Tibial nerve (tissue), 4 donors: Measurements from ENCODE around the gene PLEKHJ1. TPM values are rescaled to one million over a fixed set of nuclear protein-coding genes. Genes with fewer than 3 reads are reported as not detected.

Experiments used
- DNase-seq, 2 donors: peaks; one replicate each; pipeline ENCODE4 v3.0.0-alpha.2; 2019; ENCODE audit warnings: low spot score in 2 of 2
- H3K27ac ChIP-seq, 4 donors: fragments of 200-600 bp; sonication (generic) in 3 of 4; one replicate each; pipeline ENCODE4 v1.5.1; 2017 to 2019; ENCODE audit warnings: mild to moderate bottlenecking in 1 of 4
- H3K27me3 ChIP-seq, 2 donors: fragments of 200-600 bp; sonication (generic) in 1 of 2; one replicate each; pipeline versions ENCODE4 v1.5.1 to v1.6.0; 2017 to 2019
- H3K36me3 ChIP-seq, 3 donors: fragments of 200-600 bp; sonication (generic); one replicate each; pipeline ENCODE4 v1.5.1; 2018 to 2019
- H3K4me1 ChIP-seq, 4 donors: fragments of 200-600 bp; sonication (generic) in 3 of 4; one replicate each; pipeline ENCODE4 v1.5.1; 2017 to 2019
- H3K4me3 ChIP-seq, 4 donors: fragments of 200-600 bp; sonication (generic) in 3 of 4; one replicate each; pipeline ENCODE4 v1.5.1; 2017 to 2019; ENCODE audit warnings: mild to moderate bottlenecking in 1 of 4, moderate library complexity in 1 of 4
- H3K9me3 ChIP-seq, 4 donors: fragments of 200-600 bp; sonication (generic) in 3 of 4; one replicate each; pipeline ENCODE4 v1.5.1; 2017 to 2019
- EP300 ChIP-seq, 2 donors: sonication (generic); formaldehyde crosslinking; IDR thresholded peaks; one replicate each; pipeline ENCODE4 v1.6.1; 2017; ENCODE audit warnings: antibody characterized with exemption in 2 of 2, mild to moderate bottlenecking in 1 of 2
- POLR2A ChIP-seq, 2 donors: fragments of 450-650 bp; IDR thresholded peaks; one replicate each; pipeline ENCODE4 v1.6.1; 2017; ENCODE audit warnings: antibody characterized with exemption in 2 of 2, mild to moderate bottlenecking in 2 of 2, moderate library complexity in 2 of 2
- WGBS, 2 donors: methylation state at CpG; one replicate each; pipeline ENCODE4 v1.1.5; 2018; 5-methylcytosine and 5-hydroxymethylcytosine counted together
- small RNA-seq: library from RNA; depleted of rRNA; stranded (forward); fragments of <200 nt; gene quantifications from one replicate; pipeline ENCODE3, GENCODE V24; 2016
- total RNA-seq, 4 donors: library from RNA; depleted of rRNA; stranded (reverse); fragments of >200 nt; gene quantifications; one replicate each; pipeline ENCODE4 v1.1.0, GENCODE V29; 2016
- TF ChIP-seq, protein P1 (sequence below), 5 experiments: fragments of 200-600 bp in 3 of 5; fragments of 450-650 bp in 2 of 5; sonication (generic) in 3 of 5; IDR thresholded peaks; one replicate each; pipeline ENCODE4 v1.5.1; 2016 to 2019; ENCODE audit warnings: antibody characterized with exemption in 5 of 5, mild to moderate bottlenecking in 3 of 5, moderate library complexity in 2 of 5

PLEKHJ1 gene
- total RNA-seq, 4 donors from 2014 or later, result 37.3 to 67.5 (median 51.2) TPM

DNA sequence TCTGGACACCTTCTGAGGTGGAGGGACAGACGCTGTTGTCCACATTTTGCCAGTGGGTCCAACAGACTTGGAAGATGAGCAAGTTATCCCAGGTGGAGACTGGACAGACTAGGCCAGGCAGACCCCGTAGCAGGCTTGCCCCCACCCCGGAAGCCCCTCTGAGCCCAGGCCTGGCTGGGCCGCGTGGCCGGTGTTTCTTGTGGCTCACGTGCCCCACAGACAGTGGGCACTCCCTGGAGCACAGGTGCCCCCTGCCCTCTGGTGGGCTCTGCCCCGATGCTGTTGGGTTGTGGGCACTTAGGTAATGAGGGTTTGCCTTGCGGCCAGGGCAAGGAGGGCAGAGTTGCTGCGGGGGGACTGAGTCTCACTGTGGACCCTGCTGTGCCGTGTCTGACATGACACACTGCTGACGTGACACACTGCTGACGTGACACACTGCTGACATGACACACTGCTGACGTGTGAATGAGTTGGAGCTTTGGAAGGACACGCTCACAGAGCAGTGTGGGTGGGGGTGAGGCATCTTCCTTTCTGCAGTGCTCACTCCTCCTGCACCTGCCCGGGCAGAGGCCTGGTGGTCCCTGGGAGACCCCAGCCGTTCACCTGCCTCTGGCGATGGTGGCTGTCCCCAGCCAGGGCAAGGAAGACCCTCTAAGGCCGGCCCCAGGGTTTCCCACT is 47.3 kb downstream of the PLEKHJ1 start:
- Histone ChIP-seq H3K4me1 (peaks cover 0 to 65% (median 30%) of the 10 kb centered on the region in 4 donors), H3K27ac (peak overlapping the region in 2 of 4 donors; percentile 13 to 85), H3K36me3 (peaks cover 0 to 58% (median 5%) of the 10 kb centered on the region in 3 donors), H3K27me3 (no peaks in the 10 kb centered on the region), H3K9me3 (no peaks in the 10 kb centered on the region), H3K4me3 (no peak overlapping the region)
- DNase-seq, result no peak
- TF ChIP-seq POLR2A (IDR thresholded peaks at IDR 0.05) (no peak), EP300 (IDR thresholded peaks at IDR 0.05) (no peak)
- TF ChIP-seq, protein P1, sequence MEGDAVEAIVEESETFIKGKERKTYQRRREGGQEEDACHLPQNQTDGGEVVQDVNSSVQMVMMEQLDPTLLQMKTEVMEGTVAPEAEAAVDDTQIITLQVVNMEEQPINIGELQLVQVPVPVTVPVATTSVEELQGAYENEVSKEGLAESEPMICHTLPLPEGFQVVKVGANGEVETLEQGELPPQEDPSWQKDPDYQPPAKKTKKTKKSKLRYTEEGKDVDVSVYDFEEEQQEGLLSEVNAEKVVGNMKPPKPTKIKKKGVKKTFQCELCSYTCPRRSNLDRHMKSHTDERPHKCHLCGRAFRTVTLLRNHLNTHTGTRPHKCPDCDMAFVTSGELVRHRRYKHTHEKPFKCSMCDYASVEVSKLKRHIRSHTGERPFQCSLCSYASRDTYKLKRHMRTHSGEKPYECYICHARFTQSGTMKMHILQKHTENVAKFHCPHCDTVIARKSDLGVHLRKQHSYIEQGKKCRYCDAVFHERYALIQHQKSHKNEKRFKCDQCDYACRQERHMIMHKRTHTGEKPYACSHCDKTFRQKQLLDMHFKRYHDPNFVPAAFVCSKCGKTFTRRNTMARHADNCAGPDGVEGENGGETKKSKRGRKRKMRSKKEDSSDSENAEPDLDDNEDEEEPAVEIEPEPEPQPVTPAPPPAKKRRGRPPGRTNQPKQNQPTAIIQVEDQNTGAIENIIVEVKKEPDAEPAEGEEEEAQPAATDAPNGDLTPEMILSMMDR (IDR thresholded peaks at IDR 0.05), result no peak
- 80 to 94% methylated on average over 11 to 15 of the region's 19 CpGs for WGBS, 2 donors

DNA sequence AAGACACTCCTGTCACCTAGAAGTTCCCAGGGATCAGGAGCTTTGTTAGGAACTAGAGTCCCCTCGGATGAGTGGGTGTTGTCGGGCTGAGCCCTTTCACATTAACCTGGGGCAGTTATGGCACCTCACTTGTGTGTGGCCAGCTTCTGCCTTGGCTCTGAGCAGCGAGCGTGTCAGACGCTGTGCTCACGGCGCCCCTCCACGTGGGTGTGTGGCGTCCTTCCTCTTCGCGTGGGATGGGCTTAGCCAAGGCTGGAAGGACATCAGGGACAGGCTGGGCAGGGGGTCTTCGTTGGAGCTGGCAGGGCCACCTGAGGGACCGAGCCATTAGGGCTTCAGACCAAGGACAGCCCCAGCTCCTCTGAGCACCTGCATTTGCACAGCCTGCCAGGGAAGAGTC is 49.0 kb downstream of the PLEKHJ1 start:
- Histone ChIP-seq H3K4me3 (no peak overlapping the region), H3K27me3 (no peaks in the 10 kb centered on the region), H3K4me1 (peaks cover 0 to 78% (median 30%) of the 10 kb centered on the region in 4 donors), H3K36me3 (peaks cover 0 to 50% (median 5%) of the 10 kb centered on the region in 3 donors), H3K9me3 (no peaks in the 10 kb centered on the region), H3K27ac (peak overlapping the region in 3 of 4 donors; percentile 62 to 85 (median 83))
- WGBS, 2 donors, result 71 to 74% methylated on average over 7 to 12 of the region's 13 CpGs
- no peak for TF ChIP-seq POLR2A (IDR thresholded peaks at IDR 0.05)
- TF ChIP-seq, protein P1 (IDR thresholded peaks at IDR 0.05), result no peak
- no peak for TF ChIP-seq EP300 (IDR thresholded peaks at IDR 0.05)
- DNase-seq, result no peak

DNA sequence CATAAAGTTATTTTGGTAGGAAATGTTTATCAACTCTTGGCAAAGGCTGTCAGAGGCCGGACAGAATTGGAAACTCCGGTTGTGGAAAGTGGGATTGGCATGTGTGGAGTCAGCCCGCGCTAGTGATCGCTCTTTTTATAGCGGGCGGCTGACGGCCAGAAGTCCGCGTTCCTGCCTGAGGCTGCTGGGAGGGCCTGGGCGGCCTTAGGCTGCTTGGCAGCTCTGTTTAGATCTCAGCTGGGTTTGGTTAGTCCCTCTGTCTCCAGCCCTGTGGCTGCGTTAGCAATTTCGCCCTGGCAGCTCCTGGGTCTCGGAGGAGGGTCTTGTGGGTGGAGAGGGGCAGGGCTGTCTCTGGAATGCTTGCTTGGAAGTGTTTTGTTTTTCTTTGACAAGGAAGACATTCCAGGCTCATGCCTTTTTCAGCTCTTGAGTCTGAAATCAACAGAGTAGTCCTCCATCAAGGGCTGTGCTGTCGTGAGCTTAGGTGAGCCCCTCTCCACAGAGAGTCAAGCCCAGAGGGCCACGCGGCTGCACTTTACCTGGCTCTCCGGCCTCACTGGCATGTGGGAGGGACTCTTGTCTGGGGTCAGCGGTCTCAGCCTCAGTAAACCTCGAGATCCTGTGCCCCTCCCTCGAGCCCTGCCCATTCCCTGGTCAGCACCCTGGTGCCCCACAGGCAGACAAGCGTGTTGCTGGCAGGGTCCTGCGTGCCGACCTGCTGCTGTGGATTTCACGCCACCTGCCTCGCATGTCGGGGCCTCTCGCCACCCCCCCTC is 49.9 kb downstream of the PLEKHJ1 start:
- Histone ChIP-seq H3K4me1 (peaks cover 0 to 87% (median 35%) of the 10 kb centered on the region in 4 donors), H3K9me3 (no peaks in the 10 kb centered on the region), H3K36me3 (peaks cover 0 to 41% (median 3%) of the 10 kb centered on the region in 3 donors), H3K4me3 (peak overlapping the region in 1 of 4 donors; percentile 22), H3K27me3 (no peaks in the 10 kb centered on the region), H3K27ac (peak overlapping the region; percentile 30 to 85 (median 72))
- no peak for TF ChIP-seq POLR2A (IDR thresholded peaks at IDR 0.05)
- peak in 1 of 2 donors; percentile 89 for TF ChIP-seq EP300 (IDR thresholded peaks at IDR 0.05)
- TF ChIP-seq, protein P1 (IDR thresholded peaks at IDR 0.05), result no peak
- 30 to 43% methylated on average over 23 to 28 of the region's 28 CpGs for WGBS, 2 donors
- DNase-seq, result peak; percentile 71 to 78

DNA sequence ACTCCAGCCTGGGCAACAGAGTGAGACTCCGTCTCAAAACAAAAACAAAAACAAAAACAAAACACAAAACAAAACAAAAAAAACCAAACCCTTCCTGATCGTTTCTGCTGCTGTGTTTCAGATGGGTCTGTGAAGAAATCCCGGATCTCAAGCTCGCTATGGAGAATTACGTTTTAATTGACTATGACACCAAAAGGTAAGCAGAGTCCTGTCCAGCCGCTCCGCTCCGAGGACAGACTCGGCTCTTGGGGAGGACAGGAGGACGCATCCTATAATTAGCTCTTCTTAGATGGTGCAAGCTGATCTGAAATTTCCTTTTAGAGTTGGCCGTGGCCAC is 50.4 kb downstream of the PLEKHJ1 start:
- Histone ChIP-seq H3K4me1 (peaks cover 0 to 91% (median 37%) of the 10 kb centered on the region in 4 donors), H3K36me3 (peaks cover 0 to 36% (median 0%) of the 10 kb centered on the region in 3 donors)
- 30 to 47% methylated on average over 11 of the region's 11 CpGs for WGBS, 2 donors

DNA sequence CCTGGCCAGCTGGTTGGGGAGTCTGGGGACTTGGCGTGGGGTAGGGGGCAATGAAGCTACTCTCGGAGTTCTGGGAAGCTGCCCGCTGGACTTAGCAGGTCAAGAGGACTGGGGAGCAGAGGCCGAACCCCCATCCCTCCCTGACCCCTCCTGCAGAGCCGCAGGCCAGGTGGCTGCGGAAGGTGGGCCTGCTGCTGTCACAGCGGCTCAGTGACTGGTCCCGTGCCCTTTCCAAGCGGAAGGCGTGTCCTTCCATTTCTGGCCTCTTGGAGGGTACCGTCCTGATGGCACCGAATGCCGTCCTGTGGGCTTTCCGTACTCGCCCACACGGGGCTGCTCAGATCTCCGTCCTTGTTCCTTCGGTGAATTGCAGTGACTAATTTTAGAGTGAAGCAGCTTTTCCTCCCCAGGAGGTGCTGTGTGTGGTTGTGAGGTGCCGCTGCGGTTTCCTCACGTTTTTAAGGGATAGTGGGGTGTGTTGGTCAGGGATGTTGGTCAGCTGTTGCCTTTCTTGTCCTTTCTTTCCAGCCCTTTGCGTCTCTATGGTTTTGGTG is 51.6 kb downstream of the PLEKHJ1 start:
- 90 to 94% methylated on average over 18 to 21 of the region's 22 CpGs for WGBS, 2 donors
- no peak for TF ChIP-seq EP300 (IDR thresholded peaks at IDR 0.05)
- TF ChIP-seq, protein P1 (IDR thresholded peaks at IDR 0.05), result no peak
- no peak for TF ChIP-seq POLR2A (IDR thresholded peaks at IDR 0.05)
- H3K4me1 ChIP-seq, result peaks cover 0 to 88% (median 37%) of the 10 kb centered on the region in 4 donors
- no peak for DNase-seq
- no peak overlapping the region for H3K4me3 ChIP-seq
- peaks cover 0 to 24% (median 0%) of the 10 kb centered on the region in 3 donors for H3K36me3 ChIP-seq
- H3K9me3 ChIP-seq, result no peaks in the 10 kb centered on the region
- peak overlapping the region in 1 of 4 donors; percentile 85 for H3K27ac ChIP-seq
- H3K27me3 ChIP-seq, result no peaks in the 10 kb centered on the region

More for the DNA sequence above, 50.4 kb downstream of the PLEKHJ1 start:
- no peak for TF ChIP-seq POLR2A (IDR thresholded peaks at IDR 0.05)
- Histone ChIP-seq H3K4me3 (peak overlapping the region in 1 of 4 donors; percentile 3), H3K27ac (peak overlapping the region; percentile 5 to 85 (median 72)), H3K9me3 (no peaks in the 10 kb centered on the region), H3K27me3 (no peaks in the 10 kb centered on the region)
- no peak for DNase-seq

Small RNAs within 50 kb of the gene (small RNA-seq; reads per million reads assigned to genes)
- not detected for gene MIR1227

Other genes with a start within 250 kb of the PLEKHJ1 start
- gene BTBD2, start 220.6 kb downstream of the PLEKHJ1 start, total RNA-seq, result 10 to 100 TPM; 54.0 to 94.5 (median 73.5) TPM
- 100 to 1,000 TPM; 126 to 265 (median 152) TPM for gene MKNK2, start 185.1 kb downstream of the PLEKHJ1 start, total RNA-seq
- 10 to 100 TPM; 31.7 to 70.8 (median 35.2) TPM for gene MOB3A, start 140.0 kb downstream of the PLEKHJ1 start, total RNA-seq
- gene IZUMO4, start 139.4 kb downstream of the PLEKHJ1 start, total RNA-seq, result 10 to 100 TPM; 28.6 to 46.3 (median 33.2) TPM
- 100 to 1,000 TPM in 1 of 4 donors, 10 to 100 TPM in 3; 75.2 to 127 (median 83.3) TPM for gene AP3D1, start 84.8 kb downstream of the PLEKHJ1 start, total RNA-seq
- 10 to 100 TPM; 13.8 to 59.4 (median 18.1) TPM for gene DOT1L, start 72.4 kb downstream of the PLEKHJ1 start, total RNA-seq
- gene SF3A2, start 495 bp upstream of the PLEKHJ1 start, total RNA-seq, result 10 to 100 TPM; 21.4 to 84.0 (median 51.8) TPM
- 1 to 10 TPM in 2 of 4 donors, under 1 TPM in 1, not detected in 1; 0.59 to 5.4 (median 2.1) TPM for gene AMH, start 13.0 kb upstream of the PLEKHJ1 start, total RNA-seq
- gene JSRP1, start 20.1 kb upstream of the PLEKHJ1 start, total RNA-seq, result not detected
- gene PEAK3, start 45.8 kb upstream of the PLEKHJ1 start, total RNA-seq, result 1 to 10 TPM in 2 of 4 donors, under 1 TPM in 2; 0.42 to 4.2 (median 2.2) TPM
- gene LINGO3, start 71.8 kb upstream of the PLEKHJ1 start, total RNA-seq, result under 1 TPM in 1 of 4 donors, not detected in 3; 0.39 TPM
- 100 to 1,000 TPM in 2 of 4 donors, 10 to 100 TPM in 2; 54.1 to 167 (median 87.7) TPM for gene LSM7, start 92.3 kb upstream of the PLEKHJ1 start, total RNA-seq
- 10 to 100 TPM; 51.1 to 97.2 (median 77.7) TPM for gene SPPL2B, start 92.4 kb upstream of the PLEKHJ1 start, total RNA-seq
- not detected for gene TMPRSS9, start 123.9 kb upstream of the PLEKHJ1 start, total RNA-seq
- gene TIMM13, start 191.3 kb upstream of the PLEKHJ1 start, total RNA-seq, result 10 to 100 TPM; 28.8 to 48.9 (median 32.3) TPM
- 10 to 100 TPM; 15.3 to 53.1 (median 25.9) TPM for gene LMNB2, start 220.6 kb upstream of the PLEKHJ1 start, total RNA-seq
- gene GADD45B, start 239.8 kb upstream of the PLEKHJ1 start, total RNA-seq, result 100 to 1,000 TPM; 230 to 440 (median 337) TPM